Activated T-helper 17 cell treated with anti-CD3 and anti-CD28 coated beads, Interleukin-2, amount 50 U/mL, for 72 hours (primary cell): ENCODE results near the gene CUTC. TPM values are rescaled to one million over a fixed set of nuclear protein-coding genes. Genes with fewer than 3 reads are reported as not detected.

Experiments
- ATAC-seq: fragments of 150-1000 bp; cut with Tn5 transposase; replicated peaks from 2 replicates; pipeline ENCODE4 v1.10.0; 2021; ENCODE audit warnings: mild to moderate bottlenecking, moderate library complexity
- H3K27ac Mint-ChIP-seq: one replicate; pipeline ENCODE4 v1.8.0; 2022; ENCODE audit warnings: mixed read lengths
- H3K27me3 Mint-ChIP-seq: one replicate; pipeline ENCODE4 v1.8.0; 2022; ENCODE audit warnings: mixed read lengths
- H3K36me3 Mint-ChIP-seq: one replicate; pipeline ENCODE4 v1.8.0; 2022; ENCODE audit warnings: low read depth, mild to moderate bottlenecking, mixed read lengths
- H3K4me1 Mint-ChIP-seq: one replicate; pipeline ENCODE4 v1.8.0; 2022; ENCODE audit warnings: mixed read lengths
- H3K4me3 Mint-ChIP-seq: one replicate; pipeline ENCODE4 v1.8.0; 2022; ENCODE audit warnings: mild to moderate bottlenecking, mixed read lengths
- H3K9me3 Mint-ChIP-seq: one replicate; pipeline ENCODE4 v1.8.0; 2022; ENCODE audit warnings: mixed read lengths
- total RNA-seq, 2 donors: library from RNA; stranded (reverse); gene quantifications; one replicate each; pipeline ENCODE4 v1.2.3, GENCODE V29; 2022

The CUTC gene
- total RNA-seq, 2 donors from 2014 or later = 25.6 to 30.9 TPM

- H3K9me3 Mint-ChIP-seq = no peaks in the 10 kb centered on the region
- H3K4me3 Mint-ChIP-seq = no peak overlapping the region
- no peaks in the 10 kb centered on the region for H3K4me1 Mint-ChIP-seq
- H3K27ac Mint-ChIP-seq = no peak overlapping the region
- H3K27me3 Mint-ChIP-seq = no peaks in the 10 kb centered on the region
- ATAC-seq = no peak
- H3K36me3 Mint-ChIP-seq = no peaks in the 10 kb centered on the region
Observed at GRCh38 chr10:99784016-99784726, 52.1 kb downstream of the CUTC start.

DNA sequence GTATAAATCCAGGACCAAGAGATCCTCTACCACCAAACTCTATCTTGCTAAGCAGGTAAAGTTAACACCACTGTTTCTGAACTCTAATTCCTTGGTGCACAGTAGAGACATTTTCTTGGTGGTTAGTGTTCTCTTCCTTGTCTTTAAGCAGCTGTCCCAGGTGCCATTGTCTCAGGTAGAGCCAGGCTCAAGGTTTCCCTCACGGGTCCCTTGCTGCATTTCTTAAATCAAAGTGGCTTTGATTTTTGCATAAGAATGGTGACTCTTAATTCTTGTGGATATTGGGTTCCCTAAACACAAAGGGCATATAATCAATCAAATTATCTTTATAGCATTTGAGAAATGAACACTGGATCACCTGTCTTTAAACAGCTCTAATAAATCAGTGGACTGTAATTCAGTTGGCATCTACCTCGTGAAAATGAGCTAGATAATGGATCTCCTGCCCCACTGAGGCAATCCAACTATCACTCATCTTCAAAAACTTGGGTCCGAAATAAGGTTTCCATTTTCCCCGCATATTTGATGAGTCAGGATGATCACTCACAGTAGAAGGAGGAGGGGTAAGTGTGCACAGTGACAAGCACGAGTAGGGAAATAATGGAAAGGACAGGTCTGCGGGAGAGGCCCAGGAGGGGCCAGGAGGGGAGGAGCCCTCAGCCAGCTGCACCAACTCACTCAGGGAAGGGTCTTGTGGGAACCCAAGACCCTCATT lies 52.9 kb downstream of the CUTC start:
- Mint-ChIP-seq H3K4me1 (no peaks in the 10 kb centered on the region), H3K36me3 (no peaks in the 10 kb centered on the region), H3K9me3 (no peaks in the 10 kb centered on the region), H3K27me3 (no peaks in the 10 kb centered on the region), H3K4me3 (no peak overlapping the region), H3K27ac (no peak overlapping the region)
- no peak for ATAC-seq

DNA sequence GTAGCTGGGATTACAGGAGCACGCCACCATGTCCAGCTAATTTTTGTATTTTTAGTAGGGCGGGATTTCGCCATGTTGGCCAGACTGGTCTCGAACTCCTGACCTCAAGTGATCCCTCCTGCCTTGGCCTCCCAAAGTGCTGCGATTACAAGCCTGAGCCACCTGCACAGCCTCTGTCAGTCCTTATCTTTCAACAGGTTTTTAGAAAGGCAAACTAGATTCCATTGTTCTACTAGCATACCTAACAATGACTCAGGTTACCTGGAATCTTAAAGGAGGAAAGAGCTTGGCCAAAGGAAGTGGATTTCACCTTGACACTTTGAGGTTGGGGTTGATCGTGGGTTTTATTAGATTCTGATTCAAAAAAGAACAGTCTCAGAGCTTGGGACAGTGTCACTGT lies 53.6 kb downstream of the CUTC start:
- Mint-ChIP-seq H3K27me3 (no peaks in the 10 kb centered on the region), H3K9me3 (no peaks in the 10 kb centered on the region), H3K4me1 (no peaks in the 10 kb centered on the region), H3K4me3 (no peak overlapping the region), H3K36me3 (no peaks in the 10 kb centered on the region), H3K27ac (no peak overlapping the region)
- no peak for ATAC-seq

- H3K4me3 Mint-ChIP-seq = no peak overlapping the region
- no peak for ATAC-seq
- no peaks in the 10 kb centered on the region for H3K9me3 Mint-ChIP-seq
- no peak overlapping the region for H3K27ac Mint-ChIP-seq
- no peaks in the 10 kb centered on the region for H3K4me1 Mint-ChIP-seq
- no peaks in the 10 kb centered on the region for H3K27me3 Mint-ChIP-seq
- H3K36me3 Mint-ChIP-seq = no peaks in the 10 kb centered on the region
Observed at GRCh38 chr10:99787311-99787710, 55.3 kb downstream of the CUTC start.

GRCh38 chr10:99787782-99788445 lies 55.9 kb downstream of the CUTC start:
- H3K27me3 Mint-ChIP-seq = no peaks in the 10 kb centered on the region
- H3K4me1 Mint-ChIP-seq = no peaks in the 10 kb centered on the region
- no peak overlapping the region for H3K4me3 Mint-ChIP-seq
- no peaks in the 10 kb centered on the region for H3K36me3 Mint-ChIP-seq
- H3K27ac Mint-ChIP-seq = no peak overlapping the region
- H3K9me3 Mint-ChIP-seq = no peaks in the 10 kb centered on the region
- no peak for ATAC-seq

DNA sequence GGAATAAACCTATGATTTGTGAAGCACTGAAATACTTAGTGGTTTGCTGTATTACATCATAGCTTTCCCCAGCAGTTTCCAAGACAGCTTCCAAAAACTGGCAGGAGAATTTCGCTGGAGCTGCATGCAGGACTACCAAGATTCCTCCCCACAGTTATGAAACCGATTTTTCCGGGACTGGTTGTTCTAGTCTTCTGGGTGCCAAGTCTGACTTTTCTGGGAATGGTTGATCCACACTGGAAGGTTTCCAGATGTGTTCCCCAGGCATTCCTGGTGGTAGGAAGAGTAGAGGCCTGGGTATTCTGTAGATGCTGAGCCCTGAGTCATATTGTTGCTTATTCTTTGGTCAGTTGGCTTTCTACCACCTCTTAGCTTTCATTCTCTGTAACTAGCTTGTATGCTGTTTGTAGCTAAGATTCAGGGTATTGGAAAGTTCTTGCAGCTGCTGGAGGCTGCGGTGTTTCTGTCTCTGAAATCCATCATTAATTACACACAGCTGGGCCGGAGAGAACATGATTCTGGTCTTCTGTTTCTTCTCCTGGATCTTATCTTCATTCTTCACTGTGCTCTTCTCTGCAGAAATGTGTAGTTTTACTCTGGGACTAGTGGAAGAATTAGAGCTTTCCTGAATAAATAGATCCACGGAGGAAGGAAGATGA lies 56.7 kb downstream of the CUTC start:
- Mint-ChIP-seq H3K4me1 (no peaks in the 10 kb centered on the region), H3K9me3 (no peaks in the 10 kb centered on the region), H3K4me3 (no peak overlapping the region), H3K27me3 (no peaks in the 10 kb centered on the region), H3K36me3 (no peaks in the 10 kb centered on the region), H3K27ac (no peak overlapping the region)
- no peak for ATAC-seq

DNA sequence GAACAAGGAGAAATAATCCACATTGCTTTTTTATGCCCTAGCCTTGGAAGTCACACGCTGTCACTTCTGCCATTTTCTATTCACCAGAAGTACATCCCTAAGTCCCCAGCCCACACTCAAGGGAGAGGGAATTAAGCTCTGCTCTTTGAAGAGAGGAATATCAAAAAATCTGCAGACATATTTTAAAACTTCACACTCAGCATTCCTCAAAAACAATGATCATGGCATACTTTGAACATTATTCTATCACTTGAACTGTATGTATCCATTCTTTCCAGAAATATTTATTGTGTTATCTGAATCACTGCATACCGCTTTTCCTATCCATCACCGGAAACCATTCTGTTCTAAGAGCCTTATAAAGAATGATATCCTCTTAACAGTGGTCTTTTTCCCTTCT lies 59.8 kb downstream of the CUTC start:
- H3K9me3 Mint-ChIP-seq = no peaks in the 10 kb centered on the region
- H3K4me3 Mint-ChIP-seq = no peak overlapping the region
- H3K36me3 Mint-ChIP-seq = no peaks in the 10 kb centered on the region
- ATAC-seq = no peak
- H3K27me3 Mint-ChIP-seq = no peaks in the 10 kb centered on the region
- no peak overlapping the region for H3K27ac Mint-ChIP-seq
- H3K4me1 Mint-ChIP-seq = no peaks in the 10 kb centered on the region

GRCh38 chr10:99793819-99794218 lies 61.8 kb downstream of the CUTC start:
- H3K36me3 Mint-ChIP-seq = no peaks in the 10 kb centered on the region
- H3K27ac Mint-ChIP-seq = no peak overlapping the region
- no peaks in the 10 kb centered on the region for H3K27me3 Mint-ChIP-seq
- no peak overlapping the region for H3K4me3 Mint-ChIP-seq
- no peak for ATAC-seq
- no peaks in the 10 kb centered on the region for H3K9me3 Mint-ChIP-seq
- no peaks in the 10 kb centered on the region for H3K4me1 Mint-ChIP-seq

DNA sequence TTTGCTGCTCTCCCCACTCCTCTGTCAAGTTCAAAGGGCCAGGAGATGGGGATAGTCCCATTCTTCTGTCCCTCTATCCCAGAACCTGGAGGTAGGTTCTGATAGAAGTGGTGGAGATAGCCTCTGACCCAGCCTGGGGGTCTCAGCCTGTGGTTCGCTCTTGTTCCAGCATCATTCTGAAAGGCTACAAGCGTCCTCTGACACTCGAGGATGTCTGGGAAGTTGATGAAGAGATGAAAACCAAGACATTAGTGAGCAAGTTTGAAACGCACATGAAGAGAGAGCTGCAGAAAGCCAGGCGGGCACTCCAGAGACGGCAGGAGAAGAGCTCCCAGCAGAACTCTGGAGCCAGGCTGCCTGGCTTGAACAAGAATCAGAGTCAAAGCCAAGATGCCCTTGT lies 64.9 kb downstream of the CUTC start:
- no peaks in the 10 kb centered on the region for H3K36me3 Mint-ChIP-seq
- no peaks in the 10 kb centered on the region for H3K27me3 Mint-ChIP-seq
- no peak for ATAC-seq
- H3K4me3 Mint-ChIP-seq = no peak overlapping the region
- H3K9me3 Mint-ChIP-seq = no peaks in the 10 kb centered on the region
- H3K4me1 Mint-ChIP-seq = no peaks in the 10 kb centered on the region
- no peak overlapping the region for H3K27ac Mint-ChIP-seq

- H3K27ac Mint-ChIP-seq = no peak overlapping the region
- H3K4me3 Mint-ChIP-seq = no peak overlapping the region
- no peaks in the 10 kb centered on the region for H3K4me1 Mint-ChIP-seq
- no peaks in the 10 kb centered on the region for H3K9me3 Mint-ChIP-seq
- H3K27me3 Mint-ChIP-seq = no peaks in the 10 kb centered on the region
- ATAC-seq = no peak
- H3K36me3 Mint-ChIP-seq = no peaks in the 10 kb centered on the region
Observed at GRCh38 chr10:99798031-99798430, 66.0 kb downstream of the CUTC start.

DNA sequence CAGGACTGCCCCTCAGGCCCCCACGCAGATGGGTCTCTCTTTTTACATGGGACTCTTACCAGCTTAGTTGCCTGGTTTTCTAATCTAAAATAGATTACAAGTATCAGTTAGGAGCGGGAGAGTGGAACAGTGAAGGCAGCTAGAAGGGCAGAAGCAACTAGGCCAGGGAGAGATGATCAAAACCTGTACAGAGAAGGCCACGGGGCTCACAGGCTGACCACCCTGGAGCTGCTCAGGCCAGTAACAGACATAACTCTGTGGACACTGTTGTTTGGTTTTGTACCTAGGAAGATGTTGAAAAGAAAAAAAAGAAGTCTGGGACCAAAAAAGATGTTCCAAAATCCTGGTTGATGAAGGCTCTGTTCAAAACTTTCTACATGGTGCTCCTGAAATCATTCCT lies 66.9 kb downstream of the CUTC start:
- ATAC-seq = no peak
- no peaks in the 10 kb centered on the region for H3K27me3 Mint-ChIP-seq
- H3K9me3 Mint-ChIP-seq = no peaks in the 10 kb centered on the region
- H3K36me3 Mint-ChIP-seq = no peaks in the 10 kb centered on the region
- no peaks in the 10 kb centered on the region for H3K4me1 Mint-ChIP-seq
- H3K27ac Mint-ChIP-seq = no peak overlapping the region
- no peak overlapping the region for H3K4me3 Mint-ChIP-seq

DNA sequence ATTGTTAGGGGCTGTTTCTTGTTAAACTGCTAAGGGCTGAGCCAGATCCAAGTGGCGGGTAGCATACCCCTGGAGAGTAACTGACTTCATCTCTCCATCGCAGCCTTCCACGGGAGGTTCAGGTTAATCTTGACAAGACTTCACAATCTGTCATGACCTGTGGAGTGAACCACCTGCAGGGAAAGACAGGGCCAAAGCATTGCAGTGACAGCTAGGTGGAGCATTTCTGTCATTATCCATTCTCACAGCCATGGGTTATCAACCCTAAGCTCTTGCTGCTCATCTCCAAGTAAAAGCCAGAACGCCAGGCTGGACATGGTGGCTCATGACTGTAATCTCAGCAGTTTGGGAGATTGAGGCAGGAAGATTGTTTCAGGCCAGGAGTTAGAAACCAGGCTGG lies 67.6 kb downstream of the CUTC start:
- no peak for ATAC-seq
- Mint-ChIP-seq H3K4me1 (no peaks in the 10 kb centered on the region), H3K27ac (no peak overlapping the region), H3K9me3 (no peaks in the 10 kb centered on the region), H3K36me3 (no peaks in the 10 kb centered on the region), H3K4me3 (no peak overlapping the region), H3K27me3 (no peaks in the 10 kb centered on the region)

- no peaks in the 10 kb centered on the region for H3K9me3 Mint-ChIP-seq
- H3K27ac Mint-ChIP-seq = no peak overlapping the region
- no peaks in the 10 kb centered on the region for H3K36me3 Mint-ChIP-seq
- no peaks in the 10 kb centered on the region for H3K4me1 Mint-ChIP-seq
- ATAC-seq = no peak
- H3K4me3 Mint-ChIP-seq = no peak overlapping the region
- H3K27me3 Mint-ChIP-seq = no peaks in the 10 kb centered on the region
Observed at GRCh38 chr10:99804471-99804870, 72.4 kb downstream of the CUTC start.

GRCh38 chr10:99805190-99805589 lies 73.2 kb downstream of the CUTC start:
- H3K9me3 Mint-ChIP-seq = no peaks in the 10 kb centered on the region
- H3K4me1 Mint-ChIP-seq = no peaks in the 10 kb centered on the region
- H3K36me3 Mint-ChIP-seq = no peaks in the 10 kb centered on the region
- H3K4me3 Mint-ChIP-seq = no peak overlapping the region
- H3K27me3 Mint-ChIP-seq = no peaks in the 10 kb centered on the region
- ATAC-seq = no peak
- H3K27ac Mint-ChIP-seq = no peak overlapping the region
